ENCODE results near the gene DDR1.

- TF ChIP-seq EP300 (IDR thresholded peaks at IDR 0.05) (no peak), POLR2A (IDR thresholded peaks at IDR 0.05) (no peak), CTCF (IDR thresholded peaks at IDR 0.05) (peak in 3 of 4 experiments; percentile 15 to 46 (median 42))
Measured at GRCh38 chr6:30942338-30943060, 58.2 kb downstream of the DDR1 start.

Measured in gastroesophageal sphincter (tissue), 3 donors.